Measurements from ENCODE around the gene SFRP4. TPM values are rescaled to one million over a fixed set of nuclear protein-coding genes. Genes with fewer than 3 reads are reported as not detected.

SFRP4 gene
- total and polyA plus RNA-seq, 10 of the 15 experiments (the other 5 are each of a cell fraction or from before 2014, with no cell fraction given), result 0.02 to 0.15 (median 0.14) TPM; not detected in 7

DNA sequence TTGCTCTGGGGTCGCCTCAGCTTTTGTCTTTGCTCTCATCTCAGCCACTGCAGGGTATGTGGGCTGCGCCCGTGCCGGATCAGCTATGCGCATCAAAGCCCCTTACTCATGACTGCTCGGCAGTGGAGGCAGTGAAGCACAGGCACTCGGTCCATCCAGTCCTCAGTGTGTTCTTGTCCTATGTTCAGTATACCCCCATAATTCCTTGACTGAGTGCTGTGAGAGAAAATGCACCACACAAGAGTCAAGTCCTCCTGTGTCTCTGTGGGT is 31.3 kb upstream of the SFRP4 start:
- Histone ChIP-seq H3K4me2 (ENCODE audit: control insufficient read depth, insufficient read depth) (no peak overlapping the region), H2AFZ (ENCODE audit: control insufficient read depth, low read depth, low read length) (no peak overlapping the region), H3K9ac (ENCODE audit: control insufficient read depth, insufficient read depth, low read length) (no peak overlapping the region), H4K20me1 (ENCODE audit: control insufficient read depth, insufficient read depth) (no peaks in the 10 kb centered on the region), H3K27me3 (replicated peaks in 1 of 2; ENCODE audit: control insufficient read depth in 2 of 2, insufficient read depth in 2 of 2, low read length in 1 of 2) (no peaks in the 10 kb centered on the region), H3K4me3 (no peak overlapping the region), H3K9me3 (replicated peaks; ENCODE audit: control insufficient read depth, insufficient read depth, low read length) (no peaks in the 10 kb centered on the region), H3K79me2 (ENCODE audit: control insufficient read depth, insufficient read depth, low read length) (no peaks in the 10 kb centered on the region), H3K36me3 (ENCODE audit: control insufficient read depth in 2 of 2, insufficient read depth in 2 of 2, low read length in 1 of 2) (no peaks in the 10 kb centered on the region), H3K27ac (ENCODE audit: control insufficient read depth, insufficient read depth) (no peak overlapping the region), H3K4me1 (ENCODE audit: control insufficient read depth, insufficient read depth, low read length) (peaks cover 3% of the 10 kb centered on the region; the same call in 1 of the 2 replicates)
- ChIA-PET RAD21 (ENCODE audit: unreplicated experiment) (interaction anchor here (1.5 kb wide), 1 partner anchor 28 kb away, joined by 5 read pairs; the partner anchor contains the start of gene EPDR1), CTCF (interaction anchor here (0.6 to 6.1 kb wide), 4 partner anchors 10 to 160 kb away, joined by 3 to 108 read pairs (median 3); partner anchors contain the start of genes EPDR1 and SFRP4), SMC1A (ENCODE audit: uncharacterized antibody, unreplicated experiment) (interaction anchor here (0.6 to 7.7 kb wide), 4 partner anchors 23 to 77 kb away, joined by 3 to 98 read pairs (median 7); partner anchors contain the start of genes EPDR1 and SFRP4), POLR2A (interaction anchor here (2.2 kb wide), 1 partner anchor 31 kb away, joined by 11 read pairs; the partner anchor contains the start of gene SFRP4)
- FAIRE-seq (no peak), DNase-seq (ENCODE audit: low read depth, low spot score) (no peak), ATAC-seq (no peak)
- WGBS (ENCODE audit: insufficient coverage, insufficient replicate concordance, low lambda C conversion rate, missing lambda C conversion rate), result 86% methylated on average over 7 of the region's 7 CpGs
- intact Hi-C loops (cut with micrococcal nuclease; ENCODE audit: unreplicated experiment), result no loop called here
- in situ Hi-C loops (cut with MboI), result no loop called here
- no TSS peak for BruUV-seq (replicated peaks)
- TF ChIP-seq TCF7 (IDR thresholded peaks at IDR 0.05; ENCODE audit: borderline replicate concordance) (no peak), CREB1 (IDR thresholded peaks at IDR 0.05; ENCODE audit: low read depth) (no peak), ZNF24 (IDR thresholded peaks at IDR 0.05) (no peak)

DNA sequence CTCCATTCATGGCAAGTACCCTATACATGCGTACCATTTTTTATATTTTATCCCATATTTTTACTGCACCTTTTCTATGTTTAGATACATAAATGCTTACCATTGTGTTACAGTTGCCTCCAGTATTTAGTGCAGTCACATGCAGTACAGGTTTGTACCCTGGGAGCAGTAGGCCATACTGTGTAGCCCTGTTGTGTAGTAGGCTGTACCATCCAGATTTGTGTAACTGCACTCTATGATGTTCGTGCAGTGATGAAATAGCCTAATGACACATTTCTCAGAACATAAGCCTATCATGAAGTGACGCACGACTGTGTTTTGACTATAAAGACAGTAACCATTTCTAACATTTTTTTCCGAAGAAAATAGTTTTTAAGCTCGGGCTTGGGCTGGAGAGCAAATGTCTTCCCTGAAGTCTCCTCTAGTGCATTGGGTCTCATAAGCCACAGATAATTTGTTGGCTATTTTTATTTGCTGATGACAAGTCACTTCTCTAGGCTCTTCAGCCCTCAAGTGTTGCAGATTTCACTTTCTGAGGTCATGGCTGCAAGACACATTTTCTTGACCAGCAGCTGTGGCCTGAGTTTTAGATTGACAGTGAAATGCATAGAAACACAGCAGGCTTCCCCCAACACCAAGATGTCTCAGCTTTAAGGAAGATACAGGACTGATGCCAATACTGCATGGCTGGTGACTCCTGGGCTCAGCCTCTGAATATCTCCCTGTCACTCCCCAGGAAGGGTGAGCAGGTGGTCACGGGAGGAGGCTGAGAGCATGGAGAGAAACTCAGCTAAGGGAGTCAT is 30.7 kb upstream of the SFRP4 start:
- SMC1A ChIA-PET (ENCODE audit: uncharacterized antibody, unreplicated experiment), result interaction anchor here (0.6 to 7.7 kb wide), 4 partner anchors 22 to 78 kb away, joined by 3 to 98 read pairs (median 7); partner anchors contain the start of genes EPDR1 and SFRP4
- H3K4me3 ChIP-seq, result no peak overlapping the region
- TF ChIP-seq KLF5 (IDR thresholded peaks at IDR 0.05; ENCODE audit: partially characterized antibody) (no peak), MEF2B (IDR thresholded peaks at IDR 0.05; ENCODE audit: partially characterized antibody, poor library complexity, severe bottlenecking) (no peak), NFYA (IDR thresholded peaks at IDR 0.05; ENCODE audit: borderline replicate concordance, low read depth, low read length) (no peak), SREBF2 (IDR thresholded peaks at IDR 0.05; ENCODE audit: low read length) (no peak), CHD1 (IDR thresholded peaks at IDR 0.05; ENCODE audit: low read depth, low read length) (no peak), ZNF24 (IDR thresholded peaks at IDR 0.05) (no peak), RAD51 (IDR thresholded peaks at IDR 0.05) (no peak), ZNF217 (IDR thresholded peaks at IDR 0.05) (no peak), CHD2 (IDR thresholded peaks at IDR 0.05; ENCODE audit: borderline replicate concordance, low read depth, low read length) (no peak), SMAD5 (IDR thresholded peaks at IDR 0.05; ENCODE audit: low read depth) (no peak), TCF7 (IDR thresholded peaks at IDR 0.05; ENCODE audit: borderline replicate concordance) (no peak), RBBP5 (conservative IDR thresholded peaks at IDR 0.05) (no peak), NR2F1 (conservative IDR thresholded peaks at IDR 0.05) (no peak), EZH2 (IDR thresholded peaks at IDR 0.05; ENCODE audit: borderline replicate concordance, control insufficient read depth, low read depth, low read length) (no peak)
- TF ChIP-seq, protein P1, sequence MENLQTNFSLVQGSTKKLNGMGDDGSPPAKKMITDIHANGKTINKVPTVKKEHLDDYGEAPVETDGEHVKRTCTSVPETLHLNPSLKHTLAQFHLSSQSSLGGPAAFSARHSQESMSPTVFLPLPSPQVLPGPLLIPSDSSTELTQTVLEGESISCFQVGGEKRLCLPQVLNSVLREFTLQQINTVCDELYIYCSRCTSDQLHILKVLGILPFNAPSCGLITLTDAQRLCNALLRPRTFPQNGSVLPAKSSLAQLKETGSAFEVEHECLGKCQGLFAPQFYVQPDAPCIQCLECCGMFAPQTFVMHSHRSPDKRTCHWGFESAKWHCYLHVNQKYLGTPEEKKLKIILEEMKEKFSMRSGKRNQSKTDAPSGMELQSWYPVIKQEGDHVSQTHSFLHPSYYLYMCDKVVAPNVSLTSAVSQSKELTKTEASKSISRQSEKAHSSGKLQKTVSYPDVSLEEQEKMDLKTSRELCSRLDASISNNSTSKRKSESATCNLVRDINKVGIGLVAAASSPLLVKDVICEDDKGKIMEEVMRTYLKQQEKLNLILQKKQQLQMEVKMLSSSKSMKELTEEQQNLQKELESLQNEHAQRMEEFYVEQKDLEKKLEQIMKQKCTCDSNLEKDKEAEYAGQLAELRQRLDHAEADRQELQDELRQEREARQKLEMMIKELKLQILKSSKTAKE (IDR thresholded peaks at IDR 0.05; ENCODE audit: low read depth, poor library complexity, severe bottlenecking), result no peak

More for the DNA sequence above, 30.7 kb upstream of the SFRP4 start:
- in situ Hi-C loops (cut with MboI) (no loop called here), intact Hi-C loops (cut with micrococcal nuclease; ENCODE audit: unreplicated experiment) (no loop called here)
- no peaks in the 10 kb centered on the region for H3K9me3 ChIP-seq (replicated peaks; ENCODE audit: control insufficient read depth, insufficient read depth, low read length)
- H3K27me3 ChIP-seq (replicated peaks in 1 of 2; ENCODE audit: control insufficient read depth in 2 of 2, insufficient read depth in 2 of 2, low read length in 1 of 2), result no peaks in the 10 kb centered on the region
- WGBS (ENCODE audit: insufficient coverage, insufficient replicate concordance, low lambda C conversion rate, missing lambda C conversion rate), result 84% methylated on average over 7 of the region's 7 CpGs
- no TSS peak for BruUV-seq (replicated peaks)
- no peaks in the 10 kb centered on the region for H3K36me3 ChIP-seq (ENCODE audit: control insufficient read depth in 2 of 2, insufficient read depth in 2 of 2, low read length in 1 of 2)
- CTCF ChIA-PET, result interaction anchor here (0.9 to 6.1 kb wide), 3 partner anchors 27 to 46 kb away, joined by 3 to 108 read pairs (median 4); partner anchors contain the start of genes EPDR1 and SFRP4
- no peak overlapping the region for H3K9ac ChIP-seq (ENCODE audit: control insufficient read depth, insufficient read depth, low read length)
- H3K27ac ChIP-seq (ENCODE audit: control insufficient read depth, insufficient read depth), result no peak overlapping the region
- RAD21 ChIA-PET (ENCODE audit: unreplicated experiment), result interaction anchor here (1.5 kb wide), 2 partner anchors 27 kb away, joined by 5 read pairs; partner anchors contain the start of gene EPDR1
- no peak for ATAC-seq
- no peaks in the 10 kb centered on the region for H4K20me1 ChIP-seq (ENCODE audit: control insufficient read depth, insufficient read depth)
- no peak for DNase-seq (ENCODE audit: low read depth, low spot score)
- no peaks in the 10 kb centered on the region for H3K79me2 ChIP-seq (ENCODE audit: control insufficient read depth, insufficient read depth, low read length)
- no peak overlapping the region for H2AFZ ChIP-seq (ENCODE audit: control insufficient read depth, low read depth, low read length)
- H3K4me1 ChIP-seq (ENCODE audit: control insufficient read depth, insufficient read depth, low read length), result peaks cover 3% of the 10 kb centered on the region; the same call in 1 of the 2 replicates
- no peak overlapping the region for H3K4me2 ChIP-seq (ENCODE audit: control insufficient read depth, insufficient read depth)
- POLR2A ChIA-PET, result interaction anchor here (2.2 kb wide), 1 partner anchor 30 kb away, joined by 11 read pairs; the partner anchor contains the start of gene SFRP4
- no peak for FAIRE-seq

All from GM12878 (cell line).